CD4-positive, alpha-beta T cell treated with Interleukin-4 for 4 hours (primary cell): ENCODE measurements around the gene ZBTB18.
"Not testable (repeated sequence)": the region's sequence is repeated elsewhere in the genome, so short reads cannot be mapped to it uniquely, and the experiment has no call there.

Source experiments
- DNase-seq: peaks from one replicate; pipeline ENCODE4 v3.0.0-alpha.2; 2020

ZBTB18 gene

GRCh38 chr1:244050835-244051444 lies at the start of gene ZBTB18:
TSS of gene ZBTB18 (plus strand) at chr1:244051283. CDS start at chr1:244051432, 149 bp downstream.
- DNase-seq = no peak

- DNase-seq = no peak
Observed at GRCh38 chr1:244002721-244003120, 48.4 kb upstream of the ZBTB18 start.

- DNase-seq = no peak
Observed at GRCh38 chr1:244005455-244005854, 45.6 kb upstream of the ZBTB18 start.

GRCh38 chr1:244006381-244006901 lies 44.6 kb upstream of the ZBTB18 start:
- no peak for DNase-seq

- no peak for DNase-seq
Observed at GRCh38 chr1:244006961-244007360, 44.1 kb upstream of the ZBTB18 start.

- no peak for DNase-seq
Observed at GRCh38 chr1:244010191-244010590, 40.9 kb upstream of the ZBTB18 start.

GRCh38 chr1:244010703-244011123 lies 40.4 kb upstream of the ZBTB18 start:
- DNase-seq = no peak

- DNase-seq = no peak
Observed at GRCh38 chr1:244011271-244011670, 39.8 kb upstream of the ZBTB18 start.

GRCh38 chr1:244011786-244012185 lies 39.3 kb upstream of the ZBTB18 start:
- DNase-seq = no peak

GRCh38 chr1:244012202-244012601 lies 38.9 kb upstream of the ZBTB18 start:
- DNase-seq = no peak

- DNase-seq = no peak
Observed at GRCh38 chr1:244013100-244013499, 38.0 kb upstream of the ZBTB18 start.

GRCh38 chr1:244014862-244015261 lies 36.2 kb upstream of the ZBTB18 start:
- not testable (repeated sequence) for DNase-seq

- no peak for DNase-seq
Observed at GRCh38 chr1:244019982-244020485, 31.0 kb upstream of the ZBTB18 start.

- DNase-seq = no peak
Observed at GRCh38 chr1:244021427-244021826, 29.7 kb upstream of the ZBTB18 start.

GRCh38 chr1:244022311-244022710 lies 28.8 kb upstream of the ZBTB18 start:
- DNase-seq = no peak

GRCh38 chr1:244022864-244023440 lies 28.1 kb upstream of the ZBTB18 start:
- no peak for DNase-seq

- DNase-seq = no peak
Observed at GRCh38 chr1:244027491-244028145, 23.5 kb upstream of the ZBTB18 start.

GRCh38 chr1:244028701-244029100 lies 22.4 kb upstream of the ZBTB18 start:
- no peak for DNase-seq

GRCh38 chr1:244029124-244029523 lies 22.0 kb upstream of the ZBTB18 start:
- no peak for DNase-seq

GRCh38 chr1:244030481-244031040 lies 20.5 kb upstream of the ZBTB18 start:
- no peak for DNase-seq

GRCh38 chr1:244035358-244035757 lies 15.7 kb upstream of the ZBTB18 start:
- no peak for DNase-seq

- DNase-seq = no peak
Observed at GRCh38 chr1:244037252-244037651, 13.8 kb upstream of the ZBTB18 start.

- no peak for DNase-seq
Observed at GRCh38 chr1:244041466-244042120, 9.5 kb upstream of the ZBTB18 start.
